ENCODE data around the gene UNC45B. TPM values are rescaled to one million over a fixed set of nuclear protein-coding genes. Genes with fewer than 3 reads are reported as not detected.

Gene UNC45B
- total RNA-seq, 3 donors from 2014 or later, result 0.05 TPM; not detected in 2

GRCh38 chr17:35127751-35128514, 19.7 kb upstream of the UNC45B start:
- no peaks in the 10 kb centered on the region for H3K36me3 ChIP-seq (ENCODE audit: low read depth)
- no peak for ATAC-seq
- H3K9me3 ChIP-seq, result no peaks in the 10 kb centered on the region
- intact Hi-C loops (cut with DNase I, micrococcal nuclease), result no loop called here
- no peak for DNase-seq
- TF ChIP-seq CTCF (IDR thresholded peaks at IDR 0.05), result no peak
- no peaks in the 10 kb centered on the region for H3K4me1 ChIP-seq (ENCODE audit: low read depth)
- H3K4me3 ChIP-seq, result no peak overlapping the region

GRCh38 chr17:35129154-35129972, 18.3 kb upstream of the UNC45B start:
- Histone ChIP-seq H3K36me3 (ENCODE audit: low read depth) (peaks cover 3% of the 10 kb centered on the region), H3K4me3 (no peak overlapping the region), H3K4me1 (ENCODE audit: low read depth) (no peaks in the 10 kb centered on the region), H3K9me3 (no peaks in the 10 kb centered on the region)
- intact Hi-C loops (cut with DNase I, micrococcal nuclease), result no loop called here
- no peak for TF ChIP-seq CTCF (IDR thresholded peaks at IDR 0.05)
- no peak for ATAC-seq
- DNase-seq, result no peak

GRCh38 chr17:35129973-35130351, 17.7 kb upstream of the UNC45B start:
- Histone ChIP-seq H3K4me1 (ENCODE audit: low read depth) (no peaks in the 10 kb centered on the region), H3K36me3 (ENCODE audit: low read depth) (peaks cover 7% of the 10 kb centered on the region), H3K4me3 (no peak overlapping the region), H3K9me3 (no peaks in the 10 kb centered on the region)
- ATAC-seq, result no peak
- intact Hi-C loops (cut with DNase I, micrococcal nuclease), result loop anchor here in 1 of 2 donors (10.0 kb wide), 1 partner anchor 565 kb away; no protein-coding TSS in a partner anchor
- TF ChIP-seq CTCF (IDR thresholded peaks at IDR 0.05), result no peak
- DNase-seq, result no peak

- no peak for TF ChIP-seq CTCF (IDR thresholded peaks at IDR 0.05)
- Histone ChIP-seq H3K4me3 (no peak overlapping the region), H3K9me3 (no peaks in the 10 kb centered on the region), H3K36me3 (ENCODE audit: low read depth) (peaks cover 7% of the 10 kb centered on the region), H3K4me1 (ENCODE audit: low read depth) (no peaks in the 10 kb centered on the region)
- intact Hi-C loops (cut with DNase I, micrococcal nuclease), result loop anchor here in 1 of 2 donors (10.0 kb wide), 1 partner anchor 566 kb away; no protein-coding TSS in a partner anchor
- ATAC-seq (no peak), DNase-seq (no peak)
These were observed 17.2 kb upstream of the UNC45B start for GRCh38 chr17:35130392-35130791.

GRCh38 chr17:35132099-35132498, 15.5 kb upstream of the UNC45B start:
- H3K4me3 ChIP-seq, result no peak overlapping the region
- H3K36me3 ChIP-seq (ENCODE audit: low read depth), result peaks cover 7% of the 10 kb centered on the region
- no peaks in the 10 kb centered on the region for H3K4me1 ChIP-seq (ENCODE audit: low read depth)
- intact Hi-C loops (cut with DNase I, micrococcal nuclease), result loop anchor here in 1 of 2 donors (10.0 kb wide), 1 partner anchor 567 kb away; no protein-coding TSS in a partner anchor
- DNase-seq (peak in 1 of 3 donors; percentile 23), ATAC-seq (peak; percentile 67)
- TF ChIP-seq CTCF (IDR thresholded peaks at IDR 0.05), result no peak
- H3K9me3 ChIP-seq, result no peaks in the 10 kb centered on the region
